C4-2B (cell line): ENCODE results near the gene WWP2.

ENCODE experiments used
- ZFX ChIP-seq: fragments of 450-650 bp; IDR thresholded peaks from 2 replicates; pipeline ENCODE4 v1.6.1; 2017
- TF ChIP-seq, protein P1 (sequence below): fragments of 450-650 bp; conservative IDR thresholded peaks from 2 replicates; pipeline ENCODE4 v1.5.1; 2017; ENCODE audit warnings: mild to moderate bottlenecking

DNA sequence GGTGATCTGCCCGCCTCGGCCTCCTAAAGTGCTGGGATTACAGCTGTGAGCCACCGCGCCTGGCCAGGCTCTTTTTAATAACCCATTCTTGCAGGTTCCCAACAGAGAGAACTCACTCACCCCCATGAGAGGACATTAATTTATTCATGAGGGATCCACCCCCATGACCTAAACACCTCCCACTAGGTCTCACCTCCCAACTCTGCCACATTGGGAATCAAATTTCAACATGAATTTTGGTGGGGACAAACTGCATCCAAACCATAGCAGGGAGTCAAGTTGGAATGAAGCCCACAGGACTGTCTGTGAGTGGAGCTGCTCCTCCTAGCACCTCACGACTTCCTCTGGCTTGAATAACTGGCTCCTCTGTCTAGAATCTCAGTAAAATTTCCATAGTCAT, 85.5 kb downstream of the WWP2 start:
- TF ChIP-seq, protein P1, sequence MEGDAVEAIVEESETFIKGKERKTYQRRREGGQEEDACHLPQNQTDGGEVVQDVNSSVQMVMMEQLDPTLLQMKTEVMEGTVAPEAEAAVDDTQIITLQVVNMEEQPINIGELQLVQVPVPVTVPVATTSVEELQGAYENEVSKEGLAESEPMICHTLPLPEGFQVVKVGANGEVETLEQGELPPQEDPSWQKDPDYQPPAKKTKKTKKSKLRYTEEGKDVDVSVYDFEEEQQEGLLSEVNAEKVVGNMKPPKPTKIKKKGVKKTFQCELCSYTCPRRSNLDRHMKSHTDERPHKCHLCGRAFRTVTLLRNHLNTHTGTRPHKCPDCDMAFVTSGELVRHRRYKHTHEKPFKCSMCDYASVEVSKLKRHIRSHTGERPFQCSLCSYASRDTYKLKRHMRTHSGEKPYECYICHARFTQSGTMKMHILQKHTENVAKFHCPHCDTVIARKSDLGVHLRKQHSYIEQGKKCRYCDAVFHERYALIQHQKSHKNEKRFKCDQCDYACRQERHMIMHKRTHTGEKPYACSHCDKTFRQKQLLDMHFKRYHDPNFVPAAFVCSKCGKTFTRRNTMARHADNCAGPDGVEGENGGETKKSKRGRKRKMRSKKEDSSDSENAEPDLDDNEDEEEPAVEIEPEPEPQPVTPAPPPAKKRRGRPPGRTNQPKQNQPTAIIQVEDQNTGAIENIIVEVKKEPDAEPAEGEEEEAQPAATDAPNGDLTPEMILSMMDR = no peak
- TF ChIP-seq ZFX = no peak
